Parathyroid adenoma (tissue), 2 donors: ENCODE results near the gene DRAP1.
A peak's percentile ranks its signal among the peaks of the same experiment; 100 is the strongest.

Experiments
- H2AFZ ChIP-seq: fragments of 300-600 bp; sonication (generic); one replicate; pipeline ENCODE4 v1.7.0; 2017; ENCODE audit warnings: antibody characterized with exemption, mild to moderate bottlenecking
- H3K27ac ChIP-seq: fragments of 300-600 bp; sonication (generic); one replicate; pipeline ENCODE4 v1.7.0; 2017
- H3K27me3 ChIP-seq: fragments of 300-600 bp; sonication (generic); one replicate; pipeline ENCODE4 v1.7.0; 2017; ENCODE audit warnings: low read length; ENCODE audit not compliant: control insufficient read depth, insufficient read depth
- H3K36me3 ChIP-seq: fragments of 300-600 bp; sonication (generic); one replicate; pipeline ENCODE4 v1.7.0; 2017; ENCODE audit warnings: low read length; ENCODE audit not compliant: control insufficient read depth, insufficient read depth
- H3K4me1 ChIP-seq: fragments of 300-600 bp; sonication (generic); one replicate; pipeline ENCODE4 v1.7.0; 2017; ENCODE audit warnings: control low read depth
- H3K4me2 ChIP-seq: fragments of 300-600 bp; sonication (generic); one replicate; pipeline ENCODE4 v1.7.0; 2017; ENCODE audit warnings: low read length
- H3K4me3 ChIP-seq: fragments of 300-600 bp; sonication (generic); one replicate; pipeline ENCODE4 v1.7.0; 2017; ENCODE audit warnings: low read depth, low read length
- H3K79me2 ChIP-seq: fragments of 300-600 bp; sonication (generic); one replicate; pipeline ENCODE4 v1.7.0; 2017; ENCODE audit warnings: control low read depth
- H3K9ac ChIP-seq: fragments of 300-600 bp; sonication (generic); one replicate; pipeline ENCODE4 v1.7.0; 2017; ENCODE audit warnings: mild to moderate bottlenecking
- H3K9me3 ChIP-seq: fragments of 300-600 bp; sonication (generic); one replicate; pipeline ENCODE4 v1.7.0; 2017; ENCODE audit warnings: low read length; ENCODE audit not compliant: control insufficient read depth
- TF ChIP-seq, protein P1 (sequence below): fragments of 300-600 bp; sonication (generic); IDR thresholded peaks from one replicate; pipeline ENCODE4 v1.7.0; 2017; ENCODE audit warnings: antibody characterized with exemption, mild to moderate bottlenecking
- donor health status: primary hyperparathyroidism.

The DRAP1 gene

DNA sequence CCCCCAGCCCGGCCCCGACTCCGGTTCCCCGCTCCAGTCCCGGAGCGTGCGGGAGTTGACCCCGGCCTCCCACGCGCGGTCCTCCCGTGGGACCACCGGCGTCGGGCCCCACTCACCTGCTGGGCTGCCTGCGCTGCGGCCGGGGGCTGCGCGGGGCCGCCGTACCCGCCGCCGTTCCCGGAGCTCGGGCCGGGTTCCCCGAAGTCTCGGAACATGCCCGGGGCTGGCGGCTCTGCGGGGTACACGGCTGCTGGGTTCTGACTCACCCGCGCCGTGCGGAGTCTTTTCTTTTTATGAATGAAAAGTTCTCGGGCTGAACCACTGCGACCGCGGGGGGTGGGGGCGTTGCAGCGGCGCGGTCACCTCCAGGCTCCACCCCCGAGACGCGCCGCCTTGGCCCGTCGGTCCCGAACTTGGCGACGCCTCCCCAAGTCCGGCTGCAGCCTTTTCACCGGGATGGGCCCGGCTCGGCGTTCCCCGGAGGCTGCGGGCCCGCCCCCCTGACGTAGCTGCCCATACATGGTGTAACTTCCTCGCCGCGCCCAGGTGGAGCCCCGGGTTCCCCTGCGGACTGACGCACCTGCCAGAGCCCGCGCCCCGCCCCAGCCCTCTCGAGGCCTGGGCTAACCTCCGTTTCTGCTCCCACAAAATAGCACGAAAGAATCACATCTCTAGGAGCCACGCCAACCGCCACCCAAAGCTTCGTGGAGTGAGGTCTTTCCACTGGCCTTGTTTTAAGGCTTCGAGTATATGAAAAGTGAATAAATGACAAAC is 18.9 kb upstream of the DRAP1 start, which contains the start of gene FOSL1:
TSS of gene FOSL1 (minus strand) at position 264 of the 774 bp plus-strand sequence. CDS start at position 215, 49 bp downstream.
- Histone ChIP-seq H3K27me3 (no peaks in the 10 kb centered on the region), H3K4me2 (peak within 1 kb of the TSS; percentile 74), H3K4me1 (no peaks in the 10 kb centered on the region), H2AFZ (peak within 1 kb of the TSS; percentile 58), H3K9ac (no peak within 1 kb of the TSS), H3K79me2 (no peaks in the 10 kb centered on the region), H3K27ac (no peak within 1 kb of the TSS), H3K4me3 (peak within 1 kb of the TSS; percentile 31), H3K9me3 (no peaks in the 10 kb centered on the region), H3K36me3 (no peaks in the 10 kb centered on the region)
- TF ChIP-seq, protein P1, sequence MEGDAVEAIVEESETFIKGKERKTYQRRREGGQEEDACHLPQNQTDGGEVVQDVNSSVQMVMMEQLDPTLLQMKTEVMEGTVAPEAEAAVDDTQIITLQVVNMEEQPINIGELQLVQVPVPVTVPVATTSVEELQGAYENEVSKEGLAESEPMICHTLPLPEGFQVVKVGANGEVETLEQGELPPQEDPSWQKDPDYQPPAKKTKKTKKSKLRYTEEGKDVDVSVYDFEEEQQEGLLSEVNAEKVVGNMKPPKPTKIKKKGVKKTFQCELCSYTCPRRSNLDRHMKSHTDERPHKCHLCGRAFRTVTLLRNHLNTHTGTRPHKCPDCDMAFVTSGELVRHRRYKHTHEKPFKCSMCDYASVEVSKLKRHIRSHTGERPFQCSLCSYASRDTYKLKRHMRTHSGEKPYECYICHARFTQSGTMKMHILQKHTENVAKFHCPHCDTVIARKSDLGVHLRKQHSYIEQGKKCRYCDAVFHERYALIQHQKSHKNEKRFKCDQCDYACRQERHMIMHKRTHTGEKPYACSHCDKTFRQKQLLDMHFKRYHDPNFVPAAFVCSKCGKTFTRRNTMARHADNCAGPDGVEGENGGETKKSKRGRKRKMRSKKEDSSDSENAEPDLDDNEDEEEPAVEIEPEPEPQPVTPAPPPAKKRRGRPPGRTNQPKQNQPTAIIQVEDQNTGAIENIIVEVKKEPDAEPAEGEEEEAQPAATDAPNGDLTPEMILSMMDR = no peak

DNA sequence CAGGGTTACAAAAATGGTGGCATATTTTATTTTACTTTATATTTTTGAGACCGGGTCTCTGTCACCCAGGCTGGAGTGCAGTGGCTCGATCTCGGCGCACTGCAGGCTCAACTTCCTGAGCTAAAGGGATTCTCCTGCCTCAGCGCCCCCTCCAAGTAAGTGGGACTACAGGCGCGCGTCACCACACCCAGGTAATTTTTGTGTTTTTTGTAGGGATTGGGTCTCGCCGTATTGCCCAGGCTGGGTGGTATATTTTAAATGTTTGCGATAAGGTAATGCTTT is 18.4 kb upstream of the DRAP1 start:
- TF ChIP-seq, protein P1 = no peak
- H3K4me3 ChIP-seq = peak overlapping the region; percentile 23
- H3K79me2 ChIP-seq = no peaks in the 10 kb centered on the region
- no peaks in the 10 kb centered on the region for H3K9me3 ChIP-seq
- H3K36me3 ChIP-seq = no peaks in the 10 kb centered on the region
- H3K4me2 ChIP-seq = peak overlapping the region; percentile 74
- no peaks in the 10 kb centered on the region for H3K27me3 ChIP-seq
- H3K4me1 ChIP-seq = no peaks in the 10 kb centered on the region
- no peak overlapping the region for H3K9ac ChIP-seq
- H3K27ac ChIP-seq = no peak overlapping the region
- H2AFZ ChIP-seq = no peak overlapping the region

DNA sequence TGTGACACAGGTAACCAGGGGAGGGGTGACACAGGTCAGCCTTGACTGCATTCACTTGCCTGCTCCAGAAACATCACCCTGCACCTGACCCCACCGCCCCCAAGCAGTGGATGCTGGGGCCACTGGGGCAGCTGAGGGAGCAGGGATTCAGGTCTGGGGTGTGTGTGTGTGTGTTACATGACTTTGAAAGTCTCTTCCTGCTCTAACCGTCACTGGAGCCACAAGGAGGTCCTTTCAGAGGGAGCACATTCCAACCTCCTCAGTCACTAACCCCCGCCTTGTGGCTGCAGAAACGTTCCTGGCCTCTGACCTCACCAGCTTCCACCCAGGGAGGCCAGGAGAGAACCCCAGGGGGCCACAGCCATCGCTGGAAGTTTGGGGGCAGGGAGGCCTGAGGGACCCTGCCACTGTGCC is 16.2 kb upstream of the DRAP1 start:
- Histone ChIP-seq H3K4me2 (no peak overlapping the region), H3K27me3 (no peaks in the 10 kb centered on the region), H3K4me1 (no peaks in the 10 kb centered on the region), H3K36me3 (no peaks in the 10 kb centered on the region), H3K9ac (no peak overlapping the region), H3K27ac (no peak overlapping the region), H3K4me3 (no peak overlapping the region), H2AFZ (no peak overlapping the region), H3K79me2 (no peaks in the 10 kb centered on the region), H3K9me3 (no peaks in the 10 kb centered on the region)
- TF ChIP-seq, protein P1 = no peak

DNA sequence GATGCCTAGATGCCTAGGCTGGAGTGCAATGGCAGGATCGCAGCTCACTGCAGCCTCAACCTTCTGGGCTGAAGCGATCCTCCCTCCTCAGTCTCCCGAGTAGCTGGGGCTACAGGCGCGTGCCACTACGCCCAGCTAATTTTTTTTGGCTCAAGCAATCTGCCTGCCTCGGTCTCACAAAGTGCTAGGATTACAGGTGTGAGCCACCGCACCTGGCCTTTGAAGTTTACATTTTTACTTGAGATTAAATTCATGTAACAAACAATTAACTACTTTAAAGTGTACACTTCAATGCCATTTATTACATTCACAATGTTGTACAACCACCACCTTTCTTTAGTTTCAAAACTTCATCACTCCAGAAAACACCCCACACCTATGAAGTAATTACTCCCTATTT is 15.5 kb upstream of the DRAP1 start:
- Histone ChIP-seq H3K4me1 (no peaks in the 10 kb centered on the region), H3K36me3 (no peaks in the 10 kb centered on the region), H3K9ac (no peak overlapping the region), H3K4me3 (no peak overlapping the region), H3K79me2 (no peaks in the 10 kb centered on the region), H3K9me3 (no peaks in the 10 kb centered on the region), H3K4me2 (no peak overlapping the region), H3K27me3 (no peaks in the 10 kb centered on the region), H3K27ac (no peak overlapping the region), H2AFZ (no peak overlapping the region)
- TF ChIP-seq, protein P1 = no peak

DNA sequence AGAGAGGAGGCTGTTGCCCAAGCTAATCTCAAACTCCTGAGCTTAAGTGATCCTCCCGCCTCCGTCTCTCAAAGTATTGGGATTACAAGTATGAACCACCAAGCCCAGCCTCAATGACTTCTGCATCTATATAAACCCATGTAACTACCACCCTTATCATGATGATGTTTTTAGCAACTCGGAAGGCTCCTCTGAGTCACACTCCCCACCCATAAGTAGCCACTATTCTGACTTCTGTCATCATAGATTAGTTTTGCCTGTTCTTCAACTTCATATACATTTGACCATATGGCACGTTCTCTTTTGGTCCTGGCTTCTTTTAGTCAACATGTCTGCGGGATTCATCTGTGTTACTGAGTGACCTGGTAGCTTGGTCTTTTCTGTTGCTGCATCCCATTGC is 12.6 kb upstream of the DRAP1 start:
- H3K9me3 ChIP-seq = no peaks in the 10 kb centered on the region
- H3K4me2 ChIP-seq = no peak overlapping the region
- no peaks in the 10 kb centered on the region for H3K27me3 ChIP-seq
- H3K27ac ChIP-seq = no peak overlapping the region
- no peak overlapping the region for H3K4me3 ChIP-seq
- TF ChIP-seq, protein P1 = no peak
- no peak overlapping the region for H2AFZ ChIP-seq
- peaks cover 2% of the 10 kb centered on the region for H3K4me1 ChIP-seq
- no peak overlapping the region for H3K9ac ChIP-seq
- no peaks in the 10 kb centered on the region for H3K36me3 ChIP-seq
- H3K79me2 ChIP-seq = no peaks in the 10 kb centered on the region
